ENCODE results near the gene BABAM2.
"Not testable (repeated sequence)": the region's sequence is repeated elsewhere in the genome, so short reads cannot be mapped to it uniquely, and the experiment has no call there.

Gene BABAM2

GRCh38 chr2:27890146-27890923, at the start of gene BABAM2, which contains the start of gene RBKS:
TSS of gene BABAM2 (plus strand) at chr2:27890729. CDS start at chr2:27894557, 3,828 bp downstream.
TSS of gene RBKS (minus strand) at chr2:27890387. CDS start at chr2:27890345, 42 bp downstream.
- no peak for DNase-seq (ENCODE audit: low read depth, low spot score)

GRCh38 chr2:27842894-27843293, 47.6 kb upstream of the BABAM2 start:
- no peak for DNase-seq (ENCODE audit: low read depth, low spot score)

GRCh38 chr2:27843992-27844391, 46.5 kb upstream of the BABAM2 start:
- DNase-seq (ENCODE audit: low read depth, low spot score): no peak

GRCh38 chr2:27844821-27845255, 45.7 kb upstream of the BABAM2 start:
- no peak for DNase-seq (ENCODE audit: low read depth, low spot score)

GRCh38 chr2:27847333-27847732, 43.2 kb upstream of the BABAM2 start:
- DNase-seq (ENCODE audit: low read depth, low spot score): no peak

GRCh38 chr2:27849558-27850205, 40.8 kb upstream of the BABAM2 start:
- no peak for DNase-seq (ENCODE audit: low read depth, low spot score)

GRCh38 chr2:27852691-27853090, 37.8 kb upstream of the BABAM2 start:
- DNase-seq (ENCODE audit: low read depth, low spot score): no peak

GRCh38 chr2:27854229-27854862, 36.2 kb upstream of the BABAM2 start:
- no peak for DNase-seq (ENCODE audit: low read depth, low spot score)

- DNase-seq (ENCODE audit: low read depth, low spot score): no peak
Observed at GRCh38 chr2:27855476-27855875, 35.1 kb upstream of the BABAM2 start.

GRCh38 chr2:27856386-27856785, 34.1 kb upstream of the BABAM2 start:
- no peak for DNase-seq (ENCODE audit: low read depth, low spot score)

GRCh38 chr2:27856956-27857355, 33.6 kb upstream of the BABAM2 start:
- DNase-seq (ENCODE audit: low read depth, low spot score): no peak

GRCh38 chr2:27857417-27858172, 32.9 kb upstream of the BABAM2 start:
- no peak for DNase-seq (ENCODE audit: low read depth, low spot score)

GRCh38 chr2:27860111-27860510, 30.4 kb upstream of the BABAM2 start:
- DNase-seq (ENCODE audit: low read depth, low spot score): no peak

- DNase-seq (ENCODE audit: low read depth, low spot score): no peak
Observed at GRCh38 chr2:27863146-27863545, 27.4 kb upstream of the BABAM2 start.

GRCh38 chr2:27863955-27864354, 26.6 kb upstream of the BABAM2 start:
- DNase-seq (ENCODE audit: low read depth, low spot score): not testable (repeated sequence)

- no peak for DNase-seq (ENCODE audit: low read depth, low spot score)
Observed at GRCh38 chr2:27866237-27866636, 24.3 kb upstream of the BABAM2 start.

GRCh38 chr2:27869763-27870162, 20.8 kb upstream of the BABAM2 start:
- no peak for DNase-seq (ENCODE audit: low read depth, low spot score)

- no peak for DNase-seq (ENCODE audit: low read depth, low spot score)
Observed at GRCh38 chr2:27870724-27871123, 19.8 kb upstream of the BABAM2 start.

- no peak for DNase-seq (ENCODE audit: low read depth, low spot score)
Observed at GRCh38 chr2:27871802-27872201, 18.7 kb upstream of the BABAM2 start.

GRCh38 chr2:27873091-27873490, 17.4 kb upstream of the BABAM2 start:
- DNase-seq (ENCODE audit: low read depth, low spot score): no peak

GRCh38 chr2:27875089-27875881, 15.2 kb upstream of the BABAM2 start:
- no peak for DNase-seq (ENCODE audit: low read depth, low spot score)
